Left lobe of liver (tissue), 2 donors: ENCODE data around the gene PTGES. TPM values are rescaled to one million over a fixed set of nuclear protein-coding genes. Genes with fewer than 3 reads are reported as not detected.
"Not testable (repeated sequence)": the region's sequence is repeated elsewhere in the genome, so short reads cannot be mapped to it uniquely, and the experiment has no call there.

Experiments used
- ATAC-seq: fragments of 200-7000 bp; cut with Tn5 transposase; one replicate; pipeline ENCODE4 v1.9.1; 2020; ENCODE audit warnings: mild to moderate bottlenecking, moderate library complexity
- DNase-seq: peaks from one replicate; pipeline ENCODE4 v3.0.0-alpha.2; 2020; ENCODE audit warnings: low spot score
- total RNA-seq: library from RNA; stranded (reverse); gene quantifications from one replicate; pipeline ENCODE4 v1.2.1, GENCODE V29; 2021
- donor health status: DM: no; HTN: no; CAD: no; lungs with moderate emphysema.
- donor health status: DM: no; HTN: yes; CAD: no.

Gene PTGES, protein sequence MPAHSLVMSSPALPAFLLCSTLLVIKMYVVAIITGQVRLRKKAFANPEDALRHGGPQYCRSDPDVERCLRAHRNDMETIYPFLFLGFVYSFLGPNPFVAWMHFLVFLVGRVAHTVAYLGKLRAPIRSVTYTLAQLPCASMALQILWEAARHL
- total RNA-seq, result not detected

DNA sequence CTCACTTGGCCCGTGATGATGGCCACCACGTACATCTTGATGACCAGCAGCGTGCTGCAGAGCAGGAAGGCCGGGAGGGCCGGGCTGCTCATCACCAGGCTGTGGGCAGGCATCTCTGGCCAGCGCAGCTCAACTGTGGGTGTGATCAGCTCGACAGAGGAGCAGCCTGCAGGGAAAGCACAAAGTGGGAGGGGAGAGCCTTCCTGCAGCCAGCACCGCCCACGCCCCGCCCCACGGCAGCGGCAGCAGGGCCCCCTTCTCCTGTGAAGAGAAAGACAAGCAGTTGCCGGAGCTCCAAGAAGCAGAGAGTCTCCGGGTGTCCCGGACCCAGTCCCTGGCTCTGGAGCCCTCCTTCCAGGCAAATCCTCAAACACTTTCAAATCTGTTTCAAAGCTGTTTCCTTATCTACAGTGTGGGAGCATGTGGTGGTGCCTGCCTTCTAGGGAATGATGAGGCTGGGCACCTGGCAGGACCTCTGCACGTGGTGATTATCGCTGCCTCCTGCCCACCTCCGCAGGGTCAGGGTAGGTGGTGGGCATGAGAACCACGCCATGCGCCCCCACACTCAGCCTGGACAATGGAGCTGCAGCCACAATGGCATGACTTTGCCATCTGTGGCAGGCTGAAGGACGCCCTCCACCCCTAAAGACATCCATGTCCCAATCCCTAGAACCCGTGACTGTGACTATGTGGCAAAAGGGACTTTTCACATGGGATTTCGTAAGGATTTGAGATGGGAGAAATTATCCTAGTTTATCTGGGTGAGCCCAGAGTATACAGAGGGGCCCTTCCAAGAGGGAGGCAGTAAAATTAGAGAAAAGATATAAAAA is at the start of gene PTGES:
PTGES (minus strand) TSS at position 143 of the 830 bp plus-strand sequence; CDS start at position 113, 30 bp downstream.
- ATAC-seq (peak; percentile 68), DNase-seq (no peak)

GRCh38 chr9:129801504-129801903 is 48.7 kb upstream of the PTGES start:
- DNase-seq, result no peak
- ATAC-seq, result no peak

GRCh38 chr9:129798973-129799372 is 46.1 kb upstream of the PTGES start:
- no peak for DNase-seq
- no peak for ATAC-seq

GRCh38 chr9:129796029-129796428 is 43.2 kb upstream of the PTGES start:
- DNase-seq, ATAC-seq: not testable (repeated sequence)

GRCh38 chr9:129794549-129794948 is 41.7 kb upstream of the PTGES start:
- DNase-seq (no peak), ATAC-seq (no peak)

DNA sequence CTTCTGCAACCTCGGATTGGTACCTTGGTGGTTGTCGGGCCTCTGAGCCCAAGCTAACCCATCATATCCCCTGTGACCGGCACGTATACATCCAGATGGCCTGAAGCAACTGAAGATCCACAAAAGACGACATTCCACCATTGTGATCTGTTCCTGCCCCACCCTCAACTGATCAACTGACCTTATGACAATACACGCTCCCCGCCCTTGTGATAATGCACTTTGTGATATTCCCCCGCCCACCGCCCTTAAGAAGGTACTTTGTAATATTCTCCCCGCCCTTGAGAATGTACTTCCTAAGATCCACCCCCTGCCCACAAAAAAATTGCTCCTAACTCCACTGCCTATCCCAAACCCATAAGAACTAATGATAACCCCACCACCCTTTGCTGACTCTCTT is 33.6 kb upstream of the PTGES start:
- DNase-seq (no peak), ATAC-seq (no peak)

GRCh38 chr9:129785866-129786265 is 33.0 kb upstream of the PTGES start:
- ATAC-seq (no peak), DNase-seq (no peak)

GRCh38 chr9:129784970-129785369 is 32.1 kb upstream of the PTGES start:
- not testable (repeated sequence) for DNase-seq, ATAC-seq

- DNase-seq (peak; percentile 63), ATAC-seq (peak; percentile 99)
These were observed 30.9 kb upstream of the PTGES start for GRCh38 chr9:129783516-129784361.

- DNase-seq, result no peak
- ATAC-seq, result no peak
These were observed 29.1 kb upstream of the PTGES start for GRCh38 chr9:129781981-129782380.

DNA sequence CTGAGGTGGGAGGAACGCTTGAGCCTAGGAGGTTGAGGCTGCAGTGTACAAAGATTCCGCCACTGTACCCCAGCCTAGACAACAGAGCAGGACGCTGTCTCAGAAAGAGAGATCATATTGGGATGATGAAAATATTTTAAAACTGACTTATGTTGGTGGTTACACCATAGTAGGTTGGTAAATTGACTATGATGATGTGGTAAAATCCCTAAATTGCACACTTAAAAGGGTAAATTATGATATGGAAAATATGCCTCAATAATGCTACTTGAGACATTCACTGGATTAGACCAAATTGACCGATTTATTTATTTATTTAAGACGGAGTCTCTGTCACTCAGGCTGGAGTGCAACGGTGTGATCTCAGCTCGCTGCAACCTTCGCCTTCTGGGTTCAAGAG is 28.3 kb upstream of the PTGES start:
- no peak for ATAC-seq
- no peak for DNase-seq

DNA sequence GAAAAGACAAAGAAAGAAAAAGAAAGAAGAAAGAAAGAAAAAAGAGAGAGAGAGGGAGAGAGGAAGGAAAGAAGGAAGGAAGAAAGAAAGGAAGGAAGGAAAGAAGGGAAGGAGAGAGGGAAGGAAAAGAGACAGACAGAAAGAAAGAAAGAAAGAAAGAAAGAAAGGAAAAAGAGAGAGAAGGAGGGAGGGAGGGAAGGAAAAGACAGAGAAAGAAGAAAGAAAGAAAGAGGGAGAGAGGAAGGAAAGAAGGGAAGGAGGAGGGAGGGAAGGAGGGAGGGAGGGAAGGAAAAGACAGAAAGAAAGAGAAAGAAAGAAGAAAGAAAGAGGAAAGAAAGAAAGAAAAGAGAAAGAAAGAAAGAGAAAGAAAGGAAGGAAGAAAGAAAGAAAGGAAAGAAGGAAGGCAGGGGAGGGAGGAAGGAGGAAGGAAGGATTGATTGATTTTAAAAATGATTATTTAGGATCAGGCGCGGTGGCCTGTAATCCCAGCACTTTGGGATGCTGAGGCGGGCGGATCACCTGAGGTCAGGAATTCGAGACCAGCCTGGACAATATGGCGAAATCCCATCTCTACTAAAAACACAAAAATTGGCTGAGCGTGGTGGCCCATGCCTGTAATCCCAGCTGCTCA is 26.8 kb upstream of the PTGES start:
- ATAC-seq (no peak), DNase-seq (no peak)

- DNase-seq, result no peak
- ATAC-seq, result no peak
These were observed 25.6 kb upstream of the PTGES start for GRCh38 chr9:129778469-129778868.

GRCh38 chr9:129777769-129778130 is 24.9 kb upstream of the PTGES start:
- ATAC-seq (no peak), DNase-seq (no peak)

DNA sequence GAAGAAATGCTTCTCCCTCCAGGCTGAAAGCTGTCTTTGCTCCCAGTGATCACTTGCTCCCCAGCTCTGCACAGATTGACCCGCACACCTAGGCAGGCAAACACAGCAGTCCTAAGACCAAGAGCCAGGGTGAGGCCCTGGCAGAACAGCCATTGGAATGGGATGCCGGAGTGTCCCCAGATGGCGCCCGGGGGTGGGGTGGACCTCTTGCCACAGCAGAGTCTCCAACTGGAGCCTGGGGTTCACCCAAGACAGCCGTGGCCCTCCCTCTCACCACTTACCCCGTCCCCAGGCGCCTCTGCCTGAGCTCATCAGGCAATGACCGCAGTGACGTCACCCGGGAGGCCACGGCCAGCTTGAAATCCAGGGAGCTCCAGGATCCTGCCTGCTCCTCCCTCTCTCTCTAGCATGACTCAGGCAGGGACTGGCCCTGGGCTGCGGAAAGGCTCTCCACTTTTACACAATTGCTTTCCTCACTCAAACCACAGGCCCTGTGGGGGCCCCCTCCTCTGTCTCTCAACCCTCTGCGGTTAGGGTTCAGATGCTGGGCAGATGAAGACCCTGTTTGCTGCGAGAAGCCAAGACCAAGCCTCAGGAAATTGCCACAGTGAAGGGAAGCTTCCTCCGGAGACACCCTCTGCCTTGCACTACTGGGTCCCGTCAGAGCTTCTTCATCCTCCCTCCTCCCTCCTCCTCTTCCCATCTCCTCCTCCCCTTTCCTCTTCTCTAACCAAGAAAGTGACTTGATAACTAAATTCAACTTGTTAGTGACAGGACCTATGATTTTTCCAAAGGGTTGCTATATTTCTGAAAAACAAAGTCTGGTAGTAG is 24.3 kb upstream of the PTGES start:
- peak; percentile 64 for ATAC-seq
- peak; percentile 64 for DNase-seq

DNA sequence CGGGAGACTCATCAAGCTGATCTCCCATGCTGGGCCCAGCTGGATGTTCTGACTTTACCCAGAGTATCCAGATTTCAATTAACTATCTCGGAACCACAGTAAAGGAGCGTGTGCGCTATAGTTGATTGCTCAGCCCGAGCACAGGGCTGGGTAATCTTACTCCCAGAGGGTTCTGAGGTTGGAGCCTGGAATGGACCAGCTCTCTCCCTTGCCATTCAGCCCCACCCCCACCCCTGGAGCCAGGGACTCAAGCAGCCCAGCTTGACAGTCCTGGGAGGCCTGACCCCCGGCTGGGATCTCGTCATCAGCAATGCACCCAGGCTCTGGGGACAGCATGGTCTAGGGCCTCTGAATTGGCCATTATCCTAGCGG is 23.7 kb upstream of the PTGES start:
- DNase-seq (no peak), ATAC-seq (no peak)

- ATAC-seq, DNase-seq: not testable (repeated sequence)
These were observed 23.3 kb upstream of the PTGES start for GRCh38 chr9:129776096-129776495.

DNA sequence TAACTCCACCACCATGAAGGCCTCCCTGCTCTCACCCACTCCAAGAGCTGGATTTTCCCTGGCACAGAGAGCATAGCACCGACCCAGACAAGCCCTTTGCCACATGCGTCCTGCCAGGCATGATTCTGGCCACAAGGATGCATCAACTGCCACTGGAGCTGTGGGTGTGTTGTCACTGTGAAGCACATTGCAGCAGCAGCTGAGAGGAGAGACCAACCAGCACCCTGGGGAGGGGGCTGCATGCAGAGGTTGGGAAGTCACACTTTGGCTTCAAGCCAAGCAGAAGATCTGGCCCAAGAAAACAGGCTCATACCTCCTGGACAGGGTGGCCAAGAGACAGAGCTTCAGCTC is 22.6 kb upstream of the PTGES start:
- DNase-seq, result no peak
- ATAC-seq, result no peak

DNA sequence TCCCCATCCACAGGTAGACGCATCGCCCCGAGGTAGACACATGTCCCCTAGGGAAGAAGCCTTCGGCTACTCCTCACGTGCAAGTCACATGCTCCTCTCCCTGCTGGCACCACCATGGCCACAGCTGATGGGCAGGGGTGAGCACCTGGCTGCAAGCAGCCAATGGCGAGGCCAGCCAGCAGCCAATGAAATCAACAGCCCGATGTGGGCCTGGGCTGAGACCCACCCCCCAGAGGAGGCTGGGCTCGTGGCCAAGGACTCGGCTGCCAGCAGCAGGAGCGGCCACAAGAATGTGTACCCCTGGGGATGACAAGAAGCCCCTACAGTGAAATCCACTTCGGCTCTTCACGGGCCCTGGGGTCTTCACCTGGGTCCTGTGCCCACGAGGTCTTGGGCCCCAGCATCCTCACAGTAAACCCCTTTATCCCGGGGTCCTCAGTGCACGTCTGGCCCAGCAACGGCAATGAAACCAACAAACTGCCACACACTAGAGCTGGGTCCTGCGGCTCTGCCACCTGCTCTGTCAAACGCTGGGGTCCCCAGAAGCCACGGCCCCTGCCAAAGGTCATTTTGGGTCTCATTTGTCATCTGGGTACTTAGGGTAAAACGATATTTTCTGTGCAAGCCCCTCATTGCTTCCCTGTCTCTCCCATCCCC is 22.1 kb upstream of the PTGES start:
- ATAC-seq, result no peak
- DNase-seq, result no peak
